Activated CD8-positive, alpha-beta memory T cell treated with anti-CD3 and anti-CD28 coated beads for 24 hours (primary cell): ENCODE measurements around the gene PPM1L.
A peak's percentile ranks its signal among the peaks of the same experiment; 100 is the strongest.

Experiments used
- DNase-seq: peaks from one replicate; pipeline ENCODE4 v3.0.0-alpha.2; 2020

Gene PPM1L

DNA sequence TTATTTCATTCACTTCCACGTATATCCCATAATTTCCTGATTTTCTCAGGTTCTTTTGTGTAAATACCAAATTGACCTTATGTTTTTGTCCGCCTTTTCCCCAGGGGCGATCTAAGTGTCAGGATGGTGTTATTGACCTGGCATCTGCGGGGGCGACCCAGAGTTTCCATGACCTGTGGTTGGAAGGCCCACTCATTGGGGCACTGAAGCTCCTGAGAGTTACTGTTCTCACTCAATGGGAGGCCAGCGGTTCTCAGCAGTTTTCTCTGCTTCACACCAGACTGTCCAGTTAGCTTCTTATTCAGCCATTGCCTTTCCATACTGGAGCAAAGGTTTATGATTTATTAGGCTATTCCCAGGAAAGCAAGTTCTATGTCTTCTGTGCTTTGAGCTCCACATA, 295.8 kb downstream of the PPM1L start:
- no peak for DNase-seq

DNA sequence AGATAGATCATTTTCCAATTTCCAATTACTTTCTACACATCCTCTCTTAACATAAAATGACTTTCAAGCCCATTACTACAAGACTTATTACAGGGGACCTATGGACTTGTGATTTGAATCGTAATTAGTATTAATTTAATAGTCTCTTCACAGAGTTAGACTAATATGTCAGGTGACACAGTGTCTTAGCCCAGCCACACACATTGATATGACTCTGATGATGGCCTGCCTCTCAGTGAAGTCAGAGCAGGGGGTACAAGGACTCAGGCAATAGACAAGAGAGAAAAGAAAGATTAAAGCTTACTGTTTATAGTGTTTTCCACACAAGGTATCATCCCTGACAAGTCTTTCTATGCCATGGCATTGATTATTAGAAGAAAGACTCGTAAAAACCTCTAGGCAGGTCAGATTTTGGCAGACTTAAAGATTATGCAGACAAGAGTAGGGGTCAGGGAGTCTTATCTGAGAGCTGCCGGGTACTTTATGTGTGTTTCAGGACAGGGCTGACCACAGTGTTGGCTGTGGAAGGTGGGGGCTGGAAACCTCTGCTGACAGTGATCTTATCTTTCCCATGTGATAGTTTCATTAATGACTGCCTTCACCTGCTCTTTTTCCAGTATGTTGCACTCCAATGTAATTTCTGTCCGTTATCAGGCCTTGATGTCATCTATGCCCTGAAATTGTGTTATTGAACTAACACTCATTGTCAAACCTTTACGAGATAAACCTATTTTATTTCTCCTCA, 299.0 kb downstream of the PPM1L start:
- no peak for DNase-seq

- DNase-seq: no peak
Observed at GRCh38 chr3:161064413-161064812, 308.4 kb downstream of the PPM1L start.

GRCh38 chr3:161066930-161067329, 310.9 kb downstream of the PPM1L start:
- DNase-seq: no peak

- no peak for DNase-seq
Observed at GRCh38 chr3:161067335-161067734, 311.3 kb downstream of the PPM1L start.

GRCh38 chr3:161069511-161070251, 313.6 kb downstream of the PPM1L start:
- no peak for DNase-seq

DNA sequence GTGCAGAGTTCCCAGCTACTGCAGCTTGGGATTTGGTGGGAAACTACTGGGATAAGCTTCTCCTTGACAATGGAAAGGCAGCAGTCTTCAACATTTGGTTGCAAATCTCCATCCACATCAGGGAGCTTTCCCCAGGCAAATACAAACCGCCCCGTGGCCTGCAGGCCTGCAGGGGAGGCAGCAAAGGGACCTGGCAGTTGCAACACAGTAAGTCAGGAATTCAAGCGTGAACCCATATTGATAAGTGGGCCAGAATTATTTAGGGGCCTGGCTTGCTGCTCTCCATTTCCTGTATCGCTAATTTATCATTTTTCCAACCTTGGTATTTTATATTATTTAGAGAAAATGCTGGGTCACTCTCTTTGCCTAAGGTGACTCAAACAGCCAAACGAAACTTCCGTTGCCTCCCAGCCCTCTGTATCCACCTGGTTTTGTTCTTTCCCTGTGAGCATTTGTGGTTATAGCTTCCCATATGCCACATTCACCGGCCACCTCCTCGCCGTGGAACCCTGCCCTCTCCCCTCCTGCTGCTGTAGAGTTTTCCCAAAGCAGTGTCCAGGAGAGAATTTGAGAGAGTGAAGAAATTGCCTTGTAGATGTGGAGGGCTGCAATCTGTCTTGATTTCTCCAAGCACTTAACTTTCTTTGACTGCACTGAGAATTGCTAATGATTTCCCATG, 314.4 kb downstream of the PPM1L start:
- DNase-seq: no peak

DNA sequence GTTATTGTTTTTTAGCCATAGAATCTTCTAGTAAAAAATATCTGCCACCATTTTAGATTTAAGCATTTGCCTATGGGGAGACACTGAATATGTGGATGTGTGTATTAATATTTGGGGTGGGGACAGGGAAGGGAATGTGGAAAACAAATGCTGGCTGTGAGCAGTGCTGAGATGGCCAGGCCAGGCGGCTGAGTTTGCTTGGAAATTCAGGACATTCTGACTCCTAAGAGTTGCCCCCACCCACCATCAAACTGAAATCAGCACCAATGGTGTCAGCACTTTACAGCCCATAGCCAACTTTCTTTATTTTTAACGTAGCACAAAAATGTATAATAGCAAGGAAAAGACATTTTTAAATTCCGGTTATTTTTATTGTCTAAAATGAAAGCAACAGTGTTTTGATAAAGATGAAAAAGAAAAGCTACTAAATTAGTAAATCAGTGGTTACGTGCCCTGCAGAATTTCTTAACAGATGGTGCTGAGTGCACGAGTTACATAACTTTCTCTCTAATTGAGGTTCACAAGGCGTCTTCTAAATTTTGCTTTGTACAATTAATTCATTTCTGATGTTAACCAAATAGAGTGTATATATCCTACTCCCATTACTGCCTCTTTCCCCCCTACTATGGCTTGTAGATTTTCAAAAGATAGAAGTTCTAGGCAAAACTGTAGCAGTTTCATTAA, 315.1 kb downstream of the PPM1L start:
- no peak for DNase-seq

DNA sequence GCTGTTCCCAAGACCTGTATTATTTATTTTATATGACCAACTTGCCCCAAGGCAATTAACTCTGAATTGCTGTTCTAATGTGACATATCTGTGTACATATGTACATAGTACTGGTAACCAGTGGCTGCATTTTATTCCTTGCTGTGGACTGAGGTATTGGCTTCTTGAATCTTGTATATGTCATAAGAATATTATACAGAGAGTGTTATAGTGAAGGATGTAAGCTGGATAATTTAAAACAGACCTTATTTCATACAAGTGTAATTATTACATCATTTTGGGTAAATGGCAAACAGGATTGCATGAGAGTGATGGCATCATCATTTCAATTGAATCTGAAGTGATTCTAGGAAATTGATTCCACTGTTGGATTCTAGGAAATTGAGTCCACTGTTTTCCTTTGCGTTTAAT, 316.2 kb downstream of the PPM1L start:
- DNase-seq: no peak

- no peak for DNase-seq
Observed at GRCh38 chr3:161072751-161073150, 316.7 kb downstream of the PPM1L start.

- DNase-seq: no peak
Observed at GRCh38 chr3:161073181-161073580, 317.1 kb downstream of the PPM1L start.

GRCh38 chr3:161081633-161082032, 325.6 kb downstream of the PPM1L start:
- DNase-seq: no peak

GRCh38 chr3:161082063-161082462, 326.0 kb downstream of the PPM1L start:
- no peak for DNase-seq

DNA sequence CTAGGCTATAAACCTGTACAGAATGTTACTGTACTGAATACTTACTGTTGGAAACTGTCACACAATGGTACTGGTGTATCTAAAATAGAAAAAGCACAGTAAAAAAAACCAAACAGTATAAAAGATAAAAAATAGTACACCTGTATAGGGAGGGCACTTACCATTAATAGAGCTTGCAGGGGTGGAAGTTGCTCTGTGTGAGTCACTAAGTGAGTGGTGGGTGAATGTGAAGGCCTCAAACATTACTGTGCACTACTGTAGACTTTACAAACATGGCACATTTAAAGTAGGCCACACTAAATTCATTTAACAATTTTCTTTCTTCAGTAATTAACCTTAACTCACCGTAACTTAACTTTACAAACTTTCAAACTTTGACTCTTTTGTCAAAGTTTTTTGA, 327.1 kb downstream of the PPM1L start:
- no peak for DNase-seq

- DNase-seq: no peak
Observed at GRCh38 chr3:161084277-161084676, 328.2 kb downstream of the PPM1L start.

GRCh38 chr3:161093895-161094294, 337.9 kb downstream of the PPM1L start:
- no peak for DNase-seq

DNA sequence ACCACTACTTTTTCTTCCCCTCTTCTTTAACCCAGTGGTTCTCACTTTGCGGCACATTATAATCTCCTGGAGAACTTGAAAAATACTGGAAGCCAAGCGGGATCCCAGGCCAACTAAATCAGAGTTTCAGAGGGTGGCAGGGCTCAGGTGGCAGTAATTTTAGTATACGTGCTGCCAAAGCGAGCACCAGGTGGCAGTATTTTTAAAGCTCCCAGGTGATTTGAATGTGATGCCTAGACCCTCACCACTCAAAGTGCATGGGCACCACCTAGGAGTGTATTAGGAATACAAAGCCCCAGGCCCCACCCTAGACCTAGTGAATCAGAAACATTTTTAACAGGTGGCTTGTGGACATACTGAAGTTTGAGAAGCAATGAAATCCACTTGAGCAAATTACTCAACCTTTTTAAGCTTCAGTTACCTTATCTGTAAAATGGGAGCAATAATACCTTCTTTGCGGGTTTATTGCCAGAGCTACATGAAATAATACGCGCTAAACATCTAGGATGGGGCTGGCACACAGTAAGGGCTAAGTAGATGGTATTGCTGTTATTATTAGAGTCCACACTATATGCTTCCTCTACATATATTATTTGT, 340.8 kb downstream of the PPM1L start:
- DNase-seq: no peak

- DNase-seq: no peak
Observed at GRCh38 chr3:161100994-161101393, 345.0 kb downstream of the PPM1L start.

- no peak for DNase-seq
Observed at GRCh38 chr3:161101609-161102008, 345.6 kb downstream of the PPM1L start.

- DNase-seq: no peak
Observed at GRCh38 chr3:161103776-161104385, 347.9 kb downstream of the PPM1L start.

DNA sequence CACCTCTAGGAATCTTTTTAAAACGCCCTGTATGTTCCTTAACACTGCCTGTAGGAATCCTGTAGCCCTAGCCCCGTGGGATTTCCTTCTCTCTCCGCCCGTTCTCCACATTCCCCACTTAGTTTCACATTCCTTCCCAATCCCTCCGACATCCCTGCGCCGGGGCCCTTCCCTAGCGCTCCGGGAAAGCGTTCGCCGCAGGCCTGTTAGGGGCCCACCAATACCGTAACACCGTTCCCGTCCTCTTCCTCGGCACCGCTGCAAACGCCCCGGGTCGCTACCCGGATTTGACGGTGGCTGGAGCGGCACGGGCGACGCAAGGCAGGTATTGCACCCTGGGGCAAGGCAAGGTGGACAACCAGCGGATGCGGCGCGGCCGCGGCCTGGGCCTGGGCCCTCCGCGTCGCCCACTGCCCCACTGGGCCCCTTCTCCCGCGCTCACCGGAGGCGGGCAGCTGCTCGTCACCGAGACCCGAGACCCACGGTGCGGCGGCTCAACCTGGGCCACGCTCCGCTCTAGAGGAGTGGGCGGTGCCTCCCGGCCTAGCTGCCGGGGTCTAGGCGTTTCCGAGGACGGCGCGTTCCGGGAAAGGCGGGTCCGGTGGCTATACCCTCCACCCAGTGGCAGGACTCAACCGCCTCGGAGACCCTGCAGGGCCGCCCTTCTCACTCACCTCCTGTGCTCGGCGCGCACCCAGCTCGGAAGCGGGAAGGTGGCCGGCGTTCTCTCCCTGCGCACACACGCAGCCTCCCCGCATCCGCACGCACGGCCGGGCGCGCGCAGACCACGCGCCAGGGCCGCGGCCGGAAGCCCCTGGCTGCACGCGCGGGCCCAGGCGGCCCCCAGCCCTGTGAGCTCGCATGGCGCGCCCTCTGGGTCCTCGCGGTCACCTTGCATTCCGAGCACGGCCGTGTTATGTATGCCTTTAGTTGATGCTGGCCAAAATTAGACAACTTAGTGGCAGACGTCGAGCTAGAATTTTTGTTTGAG, 348.8 kb downstream of the PPM1L start, which contains the start of gene B3GALNT1:
Gene B3GALNT1, minus strand, starts transcription at position 789 of the 991 bp plus-strand sequence. CDS start 18,595 bp downstream, outside the sequence.
- peak; percentile 73 for DNase-seq
